ENCODE data around the gene SOAT2. TPM values are rescaled to one million over a fixed set of nuclear protein-coding genes. Genes with fewer than 3 reads are reported as not detected.

Gene SOAT2
- total RNA-seq: not detected in 2 replicates

DNA sequence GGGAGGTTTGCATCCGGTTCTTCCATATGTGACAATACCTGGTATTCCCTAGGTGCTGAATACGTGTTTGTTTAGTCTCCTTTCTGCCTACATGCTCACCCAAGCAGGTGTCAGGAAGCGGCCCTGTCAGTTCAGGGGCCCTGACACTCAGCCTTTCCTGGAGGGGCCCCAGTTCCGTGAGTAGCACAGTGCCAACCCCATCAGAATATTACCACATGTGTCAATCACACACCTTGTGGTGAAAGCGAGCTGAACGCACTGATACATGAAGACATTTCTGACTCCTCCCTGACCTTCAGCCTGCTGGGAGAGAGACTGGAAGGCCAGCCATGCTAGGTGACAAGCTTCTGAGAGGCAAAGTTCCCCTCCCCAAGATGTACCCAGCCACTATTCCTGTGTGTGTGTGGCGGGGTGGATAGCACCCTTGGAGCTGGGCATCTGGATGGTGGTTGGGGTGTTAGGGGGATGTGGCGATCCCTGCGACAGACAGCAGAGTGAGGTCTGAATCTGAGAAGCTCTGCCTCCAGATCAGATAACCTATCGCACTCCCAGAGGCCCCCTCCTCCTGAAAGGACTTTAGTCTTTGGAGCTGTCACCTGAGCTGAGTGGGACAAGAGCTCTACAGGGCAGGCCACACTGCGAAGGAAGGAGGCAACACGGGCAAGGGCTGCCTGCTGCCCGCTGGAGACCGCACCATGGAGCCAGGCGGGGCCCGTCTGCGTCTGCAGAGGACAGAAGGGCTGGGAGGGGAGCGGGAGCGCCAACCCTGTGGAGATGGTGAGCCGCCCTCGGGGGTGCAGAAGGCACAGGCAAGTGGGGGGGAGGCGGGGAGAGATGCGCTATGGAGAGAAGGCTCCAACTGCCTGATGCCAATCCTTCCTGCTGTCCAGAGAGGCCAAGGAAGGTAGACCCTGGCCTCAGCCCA is at the start of gene SOAT2:
Gene SOAT2, plus strand, starts transcription at position 604 of the 925 bp plus-strand sequence. Its CDS starts 92 bp downstream, at position 696.
- intact Hi-C loops (cut with micrococcal nuclease): no loop called here
- DNase-seq (ENCODE audit: low spot score): no peak
- H3K9me3 Mint-ChIP-seq: no peaks in the 10 kb centered on the region
- no peaks in the 10 kb centered on the region for H3K36me3 Mint-ChIP-seq (ENCODE audit: low read depth)
- peaks cover 12% of the 10 kb centered on the region for H3K27me3 Mint-ChIP-seq (ENCODE audit: insufficient read depth)
- H3K4me1 Mint-ChIP-seq (ENCODE audit: low read depth): peaks cover 27% of the 10 kb centered on the region
- no peak within 1 kb of the TSS for H3K4me3 Mint-ChIP-seq
- H3K27ac Mint-ChIP-seq: no peak within 1 kb of the TSS

GRCh38 chr12:53054112-53054878 is 49.0 kb upstream of the SOAT2 start:
- H3K4me3 Mint-ChIP-seq: peak overlapping the region; percentile 93
- intact Hi-C loops (cut with micrococcal nuclease): loop anchor here (1.0 to 5.0 kb wide), 5 partner anchors 8 to 163 kb away; partner anchors contain the start of genes EIF4B and SPRYD3

GRCh38 chr12:53055471-53056266 is 47.6 kb upstream of the SOAT2 start:
- DNase-seq (ENCODE audit: low spot score): no peak
- Mint-ChIP-seq H3K36me3 (ENCODE audit: low read depth) (no peaks in the 10 kb centered on the region), H3K27me3 (ENCODE audit: insufficient read depth) (no peaks in the 10 kb centered on the region), H3K9me3 (no peaks in the 10 kb centered on the region), H3K27ac (no peak overlapping the region), H3K4me1 (ENCODE audit: low read depth) (peaks cover 15% of the 10 kb centered on the region), H3K4me3 (peak overlapping the region; percentile 63)
- intact Hi-C loops (cut with micrococcal nuclease): no loop called here

More at GRCh38 chr12:53054112-53054878, 49.0 kb upstream of the SOAT2 start:
- H3K36me3 Mint-ChIP-seq (ENCODE audit: low read depth): no peaks in the 10 kb centered on the region
- DNase-seq (ENCODE audit: low spot score): peak; percentile 87
- no peaks in the 10 kb centered on the region for H3K9me3 Mint-ChIP-seq
- H3K27me3 Mint-ChIP-seq (ENCODE audit: insufficient read depth): no peaks in the 10 kb centered on the region
- H3K4me1 Mint-ChIP-seq (ENCODE audit: low read depth): peaks cover 18% of the 10 kb centered on the region
- peak overlapping the region; percentile 93 for H3K27ac Mint-ChIP-seq

GRCh38 chr12:53056296-53056695 is 47.0 kb upstream of the SOAT2 start:
- intact Hi-C loops (cut with micrococcal nuclease): no loop called here
- Mint-ChIP-seq H3K27me3 (ENCODE audit: insufficient read depth) (no peaks in the 10 kb centered on the region), H3K9me3 (no peaks in the 10 kb centered on the region), H3K4me1 (ENCODE audit: low read depth) (peaks cover 11% of the 10 kb centered on the region), H3K36me3 (ENCODE audit: low read depth) (no peaks in the 10 kb centered on the region), H3K4me3 (no peak overlapping the region), H3K27ac (no peak overlapping the region)
- no peak for DNase-seq (ENCODE audit: low spot score)

- no peak overlapping the region for H3K4me3 Mint-ChIP-seq
- no peak for DNase-seq (ENCODE audit: low spot score)
- no peak overlapping the region for H3K27ac Mint-ChIP-seq
- no peaks in the 10 kb centered on the region for H3K36me3 Mint-ChIP-seq (ENCODE audit: low read depth)
- intact Hi-C loops (cut with micrococcal nuclease): no loop called here
- peaks cover 10% of the 10 kb centered on the region for H3K4me1 Mint-ChIP-seq (ENCODE audit: low read depth)
- H3K27me3 Mint-ChIP-seq (ENCODE audit: insufficient read depth): no peaks in the 10 kb centered on the region
- H3K9me3 Mint-ChIP-seq: no peaks in the 10 kb centered on the region
Measured at GRCh38 chr12:53056901-53057300, 46.4 kb upstream of the SOAT2 start.

GRCh38 chr12:53057816-53058500 is 45.3 kb upstream of the SOAT2 start:
- intact Hi-C loops (cut with micrococcal nuclease): no loop called here

DNA sequence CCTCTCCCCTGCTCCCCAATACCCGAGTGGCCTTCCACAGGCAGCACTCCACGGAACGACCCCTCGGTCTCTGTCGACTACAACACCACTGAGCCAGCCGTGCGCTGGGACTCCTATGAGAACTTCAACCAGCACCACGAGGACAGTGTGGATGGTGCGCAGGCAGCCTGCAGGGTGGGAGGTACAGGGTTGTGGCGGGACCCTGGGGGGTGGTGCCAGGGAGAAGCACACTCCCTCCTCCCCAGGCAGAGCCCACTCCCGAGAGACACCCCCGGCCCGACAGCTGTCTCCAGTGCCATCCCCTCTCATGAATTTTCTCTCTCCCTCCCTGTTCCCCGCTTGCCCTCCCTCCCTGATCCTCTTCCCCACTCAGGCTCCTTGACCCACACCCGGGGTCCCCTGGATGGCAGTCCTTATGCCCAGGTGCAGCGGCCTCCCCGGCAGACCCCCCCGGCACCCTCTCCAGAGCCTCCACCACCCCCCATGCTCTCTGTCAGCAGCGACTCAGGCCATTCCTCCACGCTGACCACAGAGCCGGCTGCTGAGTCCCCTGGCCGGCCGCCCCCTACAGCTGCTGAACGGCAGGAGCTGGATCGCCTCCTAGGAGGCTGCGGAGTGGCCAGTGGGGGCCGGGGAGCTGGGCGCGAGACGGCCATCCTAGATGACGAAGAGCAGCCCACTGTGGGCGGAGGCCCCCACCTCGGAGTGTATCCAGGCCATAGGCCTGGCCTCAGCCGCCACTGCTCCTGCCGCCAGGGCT is 44.4 kb upstream of the SOAT2 start:
- H3K27ac Mint-ChIP-seq: no peak overlapping the region
- no peak for DNase-seq (ENCODE audit: low spot score)
- H3K4me3 Mint-ChIP-seq: no peak overlapping the region
- H3K9me3 Mint-ChIP-seq: no peaks in the 10 kb centered on the region
- H3K4me1 Mint-ChIP-seq (ENCODE audit: low read depth): peaks cover 5% of the 10 kb centered on the region
- intact Hi-C loops (cut with micrococcal nuclease): no loop called here
- no peaks in the 10 kb centered on the region for H3K36me3 Mint-ChIP-seq (ENCODE audit: low read depth)
- H3K27me3 Mint-ChIP-seq (ENCODE audit: insufficient read depth): no peaks in the 10 kb centered on the region

More at GRCh38 chr12:53057816-53058500, 45.3 kb upstream of the SOAT2 start:
- DNase-seq (ENCODE audit: low spot score): no peak
- no peak overlapping the region for H3K4me3 Mint-ChIP-seq
- peaks cover 10% of the 10 kb centered on the region for H3K4me1 Mint-ChIP-seq (ENCODE audit: low read depth)
- no peaks in the 10 kb centered on the region for H3K27me3 Mint-ChIP-seq (ENCODE audit: insufficient read depth)
- H3K36me3 Mint-ChIP-seq (ENCODE audit: low read depth): no peaks in the 10 kb centered on the region
- H3K27ac Mint-ChIP-seq: no peak overlapping the region
- no peaks in the 10 kb centered on the region for H3K9me3 Mint-ChIP-seq

DNA sequence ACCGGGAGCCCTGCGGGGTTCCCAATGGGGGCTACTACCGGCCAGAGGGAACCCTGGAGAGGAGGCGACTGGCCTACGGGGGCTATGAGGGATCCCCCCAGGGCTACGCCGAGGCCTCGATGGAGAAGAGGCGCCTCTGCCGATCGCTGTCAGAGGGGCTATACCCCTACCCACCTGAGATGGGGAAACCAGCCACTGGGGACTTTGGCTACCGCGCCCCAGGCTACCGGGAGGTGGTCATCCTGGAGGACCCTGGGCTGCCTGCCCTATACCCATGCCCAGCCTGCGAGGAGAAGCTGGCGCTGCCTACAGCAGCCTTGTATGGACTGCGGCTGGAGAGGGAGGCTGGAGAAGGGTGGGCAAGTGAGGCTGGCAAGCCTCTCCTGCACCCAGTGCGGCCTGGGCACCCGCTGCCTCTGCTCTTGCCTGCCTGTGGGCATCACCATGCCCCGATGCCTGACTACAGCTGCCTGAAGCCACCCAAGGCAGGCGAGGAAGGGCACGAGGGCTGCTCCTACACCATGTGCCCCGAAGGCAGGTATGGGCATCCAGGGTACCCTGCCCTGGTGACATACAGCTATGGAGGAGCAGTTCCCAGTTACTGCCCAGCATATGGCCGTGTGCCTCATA is 43.7 kb upstream of the SOAT2 start:
- intact Hi-C loops (cut with micrococcal nuclease): no loop called here
- no peaks in the 10 kb centered on the region for H3K27me3 Mint-ChIP-seq (ENCODE audit: insufficient read depth)
- H3K27ac Mint-ChIP-seq: no peak overlapping the region
- H3K36me3 Mint-ChIP-seq (ENCODE audit: low read depth): peaks cover 3% of the 10 kb centered on the region
- no peak overlapping the region for H3K4me3 Mint-ChIP-seq
- no peaks in the 10 kb centered on the region for H3K4me1 Mint-ChIP-seq (ENCODE audit: low read depth)
- no peaks in the 10 kb centered on the region for H3K9me3 Mint-ChIP-seq
- no peak for DNase-seq (ENCODE audit: low spot score)

DNA sequence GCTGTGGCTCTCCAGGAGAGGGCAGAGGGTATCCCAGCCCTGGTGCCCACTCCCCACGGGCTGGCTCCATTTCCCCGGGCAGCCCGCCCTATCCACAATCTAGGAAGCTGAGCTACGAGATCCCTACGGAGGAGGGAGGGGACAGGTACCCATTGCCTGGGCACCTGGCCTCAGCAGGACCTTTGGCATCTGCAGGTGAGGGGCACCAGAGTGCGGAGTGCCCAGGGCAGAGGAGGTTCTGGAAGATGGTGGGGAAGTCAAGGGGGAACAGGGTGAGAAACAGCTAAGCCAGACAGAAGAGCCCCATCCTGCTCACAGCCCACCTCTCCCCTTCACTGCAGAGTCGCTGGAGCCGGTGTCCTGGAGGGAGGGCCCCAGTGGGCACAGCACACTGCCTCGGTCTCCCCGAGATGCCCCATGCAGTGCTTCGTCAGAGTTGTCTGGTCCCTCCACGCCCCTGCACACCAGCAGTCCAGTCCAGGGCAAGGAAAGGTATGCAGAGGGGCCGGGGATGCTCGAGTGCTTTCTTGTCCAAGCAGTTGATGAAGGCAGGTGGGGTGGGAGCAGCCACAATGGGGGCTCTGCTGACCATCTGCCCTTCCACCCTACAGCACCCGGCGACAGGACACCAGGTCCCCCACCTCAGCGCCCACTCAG is 43.1 kb upstream of the SOAT2 start:
- Mint-ChIP-seq H3K27me3 (ENCODE audit: insufficient read depth) (no peaks in the 10 kb centered on the region), H3K4me1 (ENCODE audit: low read depth) (no peaks in the 10 kb centered on the region), H3K4me3 (no peak overlapping the region), H3K36me3 (ENCODE audit: low read depth) (peaks cover 6% of the 10 kb centered on the region), H3K27ac (no peak overlapping the region), H3K9me3 (no peaks in the 10 kb centered on the region)
- no peak for DNase-seq (ENCODE audit: low spot score)
- intact Hi-C loops (cut with micrococcal nuclease): no loop called here

- DNase-seq (ENCODE audit: low spot score): no peak
- intact Hi-C loops (cut with micrococcal nuclease): no loop called here
- Mint-ChIP-seq H3K4me1 (ENCODE audit: low read depth) (peaks cover under 1% of the 10 kb centered on the region), H3K27me3 (ENCODE audit: insufficient read depth) (no peaks in the 10 kb centered on the region), H3K27ac (no peak overlapping the region), H3K36me3 (ENCODE audit: low read depth) (peaks cover 6% of the 10 kb centered on the region), H3K4me3 (no peak overlapping the region), H3K9me3 (no peaks in the 10 kb centered on the region)
Measured at GRCh38 chr12:53060721-53061276, 42.5 kb upstream of the SOAT2 start.

All from activated T-helper 1 cell treated with anti-CD3 and anti-CD28 coated beads, Interleukin-12 subunit alpha, Interleukin-12 subunit beta, Interleukin-2, Interleukin-4 antibody, amounts not matched to agents 30 ng/mL and 10 ng/mL and 1 ng/mL, durations not matched to agents 14 hours and 24 hours and 36 hours (primary cell).